ENCODE measurements around the gene MAP2K5.

Gene MAP2K5

GRCh38 chr15:67542420-67543347 lies at the start of gene MAP2K5:
Gene MAP2K5, plus strand, starts transcription at chr15:67542703. Its CDS starts 633 bp downstream, at chr15:67543336.
- peak within 1 kb of the TSS; percentile 70 for H3K4me3 ChIP-seq (replicated peaks; ENCODE audit: low read depth, low read length)
- no peak for TF ChIP-seq CTCF (IDR thresholded peaks at IDR 0.05; ENCODE audit: low read depth, low read length, missing control alignments)
- no peak for DNase-seq (ENCODE audit: extremely low read depth, low read depth)

DNA sequence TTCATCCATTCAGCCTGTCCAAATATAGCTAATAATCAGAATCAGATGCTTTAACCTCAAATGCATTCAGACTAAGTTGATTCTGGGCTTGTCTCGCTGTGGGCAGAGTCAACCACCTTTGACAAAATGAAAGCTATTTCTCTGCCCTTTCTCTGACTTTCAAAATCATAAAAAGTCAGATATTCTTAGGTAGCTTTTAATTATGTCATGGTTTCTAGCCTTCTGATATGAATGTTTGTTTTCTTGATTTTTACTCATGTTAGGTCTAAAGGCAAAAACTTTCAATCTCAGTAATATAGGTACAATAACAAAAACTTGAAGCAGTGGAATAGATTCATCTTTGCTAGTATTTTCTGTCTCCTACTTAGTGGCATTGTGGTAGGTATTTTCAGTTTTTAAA lies 46.9 kb upstream of the MAP2K5 start:
- DNase-seq (ENCODE audit: extremely low read depth, low read depth): no peak
- H3K4me3 ChIP-seq (replicated peaks; ENCODE audit: low read depth, low read length): no peak overlapping the region
- TF ChIP-seq CTCF (IDR thresholded peaks at IDR 0.05; ENCODE audit: low read depth, low read length, missing control alignments): no peak

DNA sequence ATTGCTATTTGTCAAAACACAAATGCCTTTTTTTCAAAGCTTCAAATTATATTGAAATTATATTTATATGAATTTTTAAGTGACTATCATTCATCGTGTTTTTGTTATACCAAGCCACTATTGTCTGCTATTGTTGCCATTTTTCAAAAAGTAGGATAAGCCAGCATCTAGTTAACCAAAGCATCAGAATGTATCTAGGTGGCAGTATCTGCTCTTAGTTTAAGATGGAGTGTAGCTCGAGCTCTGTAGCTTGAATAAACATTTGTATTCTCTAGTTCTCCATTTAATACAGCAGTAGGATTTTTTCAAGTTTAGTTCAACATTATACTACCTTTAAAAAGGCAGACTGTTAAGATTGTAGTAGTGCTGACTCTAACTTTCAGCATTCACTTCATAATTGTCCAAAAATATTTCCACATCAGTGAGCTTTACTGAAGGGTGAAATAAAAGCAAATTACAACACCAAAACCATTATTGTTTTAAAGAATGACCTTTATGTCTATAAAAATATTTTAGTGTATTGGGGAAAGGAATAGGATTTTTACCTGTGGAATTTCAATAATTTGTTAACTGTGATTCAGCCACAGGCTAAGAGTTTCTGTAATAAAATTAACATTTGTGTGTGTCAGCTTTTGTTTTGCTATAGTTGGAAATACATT lies 41.2 kb upstream of the MAP2K5 start:
- peak; percentile 26 for TF ChIP-seq CTCF (IDR thresholded peaks at IDR 0.05; ENCODE audit: low read depth, low read length, missing control alignments)
- H3K4me3 ChIP-seq (replicated peaks; ENCODE audit: low read depth, low read length): no peak overlapping the region
- DNase-seq (ENCODE audit: extremely low read depth, low read depth): no peak

DNA sequence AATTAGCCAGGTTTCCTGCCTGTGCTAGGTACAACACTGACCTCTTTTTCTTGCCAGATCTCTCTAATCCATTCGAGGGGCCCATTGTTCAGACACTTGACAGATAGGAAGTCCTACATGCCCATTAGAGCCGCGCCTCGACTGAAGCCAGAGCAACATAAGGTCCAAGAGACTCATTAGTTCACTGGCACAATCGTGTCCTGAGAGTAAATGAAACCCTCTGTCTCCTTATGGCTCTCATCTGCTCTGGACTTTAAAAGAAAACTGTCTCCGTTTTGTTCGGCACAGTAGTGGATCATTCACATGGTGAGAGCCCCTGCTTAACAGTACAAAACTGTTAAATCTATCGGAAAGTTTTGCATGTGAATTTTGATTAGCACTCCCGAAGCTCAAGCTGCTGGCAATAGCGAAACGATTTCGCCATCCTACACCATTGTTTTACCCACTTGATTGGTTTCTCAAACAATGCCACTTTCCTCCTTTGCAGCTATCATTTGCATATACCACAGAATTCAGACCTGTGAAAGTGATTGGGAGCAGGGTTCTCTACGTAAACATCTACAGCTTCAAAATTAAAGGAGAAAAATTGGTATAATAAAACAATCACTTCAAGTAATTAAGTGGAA lies 40.6 kb upstream of the MAP2K5 start:
- no peak for DNase-seq (ENCODE audit: extremely low read depth, low read depth)
- H3K4me3 ChIP-seq (replicated peaks; ENCODE audit: low read depth, low read length): no peak overlapping the region
- TF ChIP-seq CTCF (IDR thresholded peaks at IDR 0.05; ENCODE audit: low read depth, low read length, missing control alignments): no peak

DNA sequence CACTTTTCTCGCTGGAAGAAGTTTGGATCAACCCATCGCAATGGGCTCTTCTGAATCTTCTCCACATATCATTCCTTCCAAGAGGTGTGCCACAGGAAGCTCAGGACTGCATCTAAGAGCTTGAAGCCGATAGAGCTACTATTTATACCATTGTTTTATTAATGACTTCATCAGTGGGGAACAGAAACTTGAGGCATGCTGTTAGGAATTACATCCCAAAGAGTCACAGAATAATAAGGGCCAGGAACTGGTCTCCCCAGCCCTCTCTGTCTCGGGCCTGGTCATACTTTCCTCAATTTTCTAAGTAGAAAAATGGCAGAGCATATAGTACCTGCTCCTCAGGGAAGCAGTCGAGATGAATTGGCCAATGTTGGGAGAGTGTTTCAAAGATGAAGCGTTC lies 38.4 kb upstream of the MAP2K5 start:
- no peak overlapping the region for H3K4me3 ChIP-seq (replicated peaks; ENCODE audit: low read depth, low read length)
- no peak for TF ChIP-seq CTCF (IDR thresholded peaks at IDR 0.05; ENCODE audit: low read depth, low read length, missing control alignments)
- no peak for DNase-seq (ENCODE audit: extremely low read depth, low read depth)

DNA sequence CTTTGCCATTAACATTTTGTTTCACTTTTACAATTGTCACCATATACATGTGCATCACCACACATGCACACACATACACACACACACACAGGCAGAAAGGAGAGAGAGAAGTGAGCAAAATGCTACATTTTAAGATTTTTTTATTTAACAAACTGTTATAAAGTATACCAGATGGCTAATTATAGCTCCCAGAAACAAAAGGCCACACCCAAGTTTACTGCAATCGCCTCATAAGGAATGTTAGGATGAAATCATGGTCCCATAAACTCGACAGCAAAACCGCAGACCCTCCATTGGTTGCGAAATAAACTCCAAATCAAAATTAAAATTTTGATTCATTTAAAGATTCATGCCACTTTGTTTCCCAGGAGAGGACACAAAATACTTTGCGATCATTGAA lies 37.7 kb upstream of the MAP2K5 start:
- no peak for TF ChIP-seq CTCF (IDR thresholded peaks at IDR 0.05; ENCODE audit: low read depth, low read length, missing control alignments)
- peak; percentile 56 for DNase-seq (ENCODE audit: extremely low read depth, low read depth)
- no peak overlapping the region for H3K4me3 ChIP-seq (replicated peaks; ENCODE audit: low read depth, low read length)
